ENCODE data around the gene RTL10.

The RTL10 gene, protein sequence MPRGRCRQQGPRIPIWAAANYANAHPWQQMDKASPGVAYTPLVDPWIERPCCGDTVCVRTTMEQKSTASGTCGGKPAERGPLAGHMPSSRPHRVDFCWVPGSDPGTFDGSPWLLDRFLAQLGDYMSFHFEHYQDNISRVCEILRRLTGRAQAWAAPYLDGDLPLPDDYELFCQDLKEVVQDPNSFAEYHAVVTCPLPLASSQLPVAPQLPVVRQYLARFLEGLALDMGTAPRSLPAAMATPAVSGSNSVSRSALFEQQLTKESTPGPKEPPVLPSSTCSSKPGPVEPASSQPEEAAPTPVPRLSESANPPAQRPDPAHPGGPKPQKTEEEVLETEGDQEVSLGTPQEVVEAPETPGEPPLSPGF

GRCh38 chr22:19854778-19855503, at the start of gene RTL10, which contains the start of gene GNB1L:
Gene RTL10 (minus strand): TSS chr22:19854874. CDS start chr22:19852261, 2,613 bp downstream.
Gene GNB1L (minus strand): TSS chr22:19854874. CDS start chr22:19821355, 33,519 bp downstream.
- DNase-seq (ENCODE audit: low spot score): peak; percentile 97

GRCh38 chr22:19904174-19904856, 49.6 kb upstream of the RTL10 start:
- DNase-seq (ENCODE audit: low spot score): no peak

- no peak for DNase-seq (ENCODE audit: low spot score)
Measured at GRCh38 chr22:19903513-19903912, 48.8 kb upstream of the RTL10 start.

DNA sequence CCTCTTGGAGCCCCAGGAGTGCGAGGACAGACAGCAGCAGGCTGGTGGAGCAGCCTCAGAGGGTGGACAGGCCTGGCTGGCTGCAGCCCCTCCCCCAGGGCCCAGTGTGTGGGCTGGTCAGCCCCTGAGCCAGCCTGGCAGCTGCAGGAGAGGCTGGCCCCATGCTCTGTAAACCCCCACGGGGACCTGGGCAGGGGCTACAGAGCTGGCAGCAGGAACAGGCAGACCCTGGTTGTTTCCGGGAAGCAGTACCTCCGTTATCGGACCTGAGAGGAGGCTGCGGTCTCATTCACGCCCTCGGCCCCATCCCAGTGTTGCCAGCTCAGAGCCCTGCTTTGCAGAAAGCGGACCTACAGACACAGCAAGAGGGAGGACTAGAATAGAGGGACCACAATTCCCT, 48.4 kb upstream of the RTL10 start:
- DNase-seq (ENCODE audit: low spot score): no peak

DNA sequence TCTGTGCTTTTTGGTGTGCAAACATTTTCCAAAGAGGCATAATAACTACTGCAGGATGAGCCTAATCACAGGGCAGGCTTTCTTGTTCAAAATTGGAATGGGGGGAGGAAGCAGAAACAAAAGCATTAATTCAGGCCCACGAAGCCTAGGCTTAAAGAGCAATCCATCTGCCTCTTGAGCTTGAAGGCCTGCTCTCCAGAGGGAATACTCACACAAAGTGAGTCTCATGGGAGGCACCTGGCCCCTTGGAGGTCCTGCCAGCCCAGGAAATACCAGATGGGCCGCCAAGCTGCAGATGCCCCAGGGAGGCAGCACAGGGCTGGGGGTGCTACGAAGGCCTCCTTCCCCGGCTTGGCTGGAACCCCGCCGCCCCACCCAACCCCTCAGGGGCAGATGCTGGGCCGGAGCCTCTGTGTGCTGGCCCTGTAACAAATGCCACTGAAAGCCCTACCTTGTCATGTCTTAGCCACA, 47.6 kb upstream of the RTL10 start:
- DNase-seq (ENCODE audit: low spot score): no peak

- no peak for DNase-seq (ENCODE audit: low spot score)
Measured at GRCh38 chr22:19901577-19902244, 47.0 kb upstream of the RTL10 start.

- no peak for DNase-seq (ENCODE audit: low spot score)
Measured at GRCh38 chr22:19900707-19901436, 46.2 kb upstream of the RTL10 start.

DNA sequence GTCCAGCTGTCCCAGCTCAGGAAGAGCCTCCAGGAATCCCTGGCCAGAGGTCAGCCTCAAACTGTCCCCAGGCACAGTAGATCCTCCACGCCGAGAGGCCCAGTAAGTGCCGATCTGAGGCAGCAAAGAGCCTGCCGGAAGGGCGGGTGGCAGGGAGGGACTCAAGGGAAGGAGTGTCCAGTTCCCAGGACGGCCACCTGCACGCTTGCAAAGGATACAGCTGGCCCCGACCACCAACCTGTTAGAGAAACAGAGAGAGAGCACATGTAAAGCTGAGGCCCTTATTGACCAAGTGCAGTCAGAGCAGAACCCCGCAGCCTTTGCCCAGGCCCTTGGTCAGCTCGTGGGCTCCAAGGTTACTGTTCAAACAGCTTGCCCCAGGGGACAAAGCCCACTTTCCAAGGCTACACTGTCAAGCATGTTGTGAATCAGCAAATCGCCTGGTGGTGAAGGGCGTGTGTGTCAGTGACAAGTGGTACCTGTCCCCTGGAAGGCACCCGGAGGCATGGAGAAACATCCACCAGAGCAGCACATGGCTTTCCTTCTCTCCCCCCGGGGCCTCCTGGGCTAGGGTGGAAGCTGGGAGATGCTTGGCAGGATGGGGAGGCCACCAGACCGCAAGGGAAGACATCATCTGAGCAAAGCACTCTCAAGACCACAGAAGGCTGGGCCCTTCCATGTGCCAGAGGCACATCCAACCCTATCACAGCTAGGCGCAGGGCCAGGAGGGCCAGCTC, 44.3 kb upstream of the RTL10 start:
- no peak for DNase-seq (ENCODE audit: low spot score)

DNA sequence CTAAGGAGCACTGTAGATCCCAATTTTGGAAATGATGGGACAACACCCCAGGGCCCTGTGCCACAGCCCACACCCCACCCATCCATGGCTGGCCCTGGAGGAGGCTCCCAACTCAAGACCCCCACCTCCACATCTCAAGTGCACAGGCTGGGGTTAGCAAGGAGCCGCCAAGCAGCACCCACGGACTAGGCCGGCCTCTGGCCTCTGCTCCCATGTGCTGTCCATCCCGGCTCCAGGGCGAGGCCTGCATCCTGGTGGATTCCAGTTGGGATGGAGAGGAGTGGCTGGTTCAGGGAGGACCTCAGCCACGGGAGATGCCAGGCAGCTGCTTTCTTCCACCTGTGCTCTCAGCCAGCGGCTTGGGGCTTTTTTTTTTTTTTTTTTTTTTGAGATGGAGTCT, 43.5 kb upstream of the RTL10 start:
- no peak for DNase-seq (ENCODE audit: low spot score)

DNA sequence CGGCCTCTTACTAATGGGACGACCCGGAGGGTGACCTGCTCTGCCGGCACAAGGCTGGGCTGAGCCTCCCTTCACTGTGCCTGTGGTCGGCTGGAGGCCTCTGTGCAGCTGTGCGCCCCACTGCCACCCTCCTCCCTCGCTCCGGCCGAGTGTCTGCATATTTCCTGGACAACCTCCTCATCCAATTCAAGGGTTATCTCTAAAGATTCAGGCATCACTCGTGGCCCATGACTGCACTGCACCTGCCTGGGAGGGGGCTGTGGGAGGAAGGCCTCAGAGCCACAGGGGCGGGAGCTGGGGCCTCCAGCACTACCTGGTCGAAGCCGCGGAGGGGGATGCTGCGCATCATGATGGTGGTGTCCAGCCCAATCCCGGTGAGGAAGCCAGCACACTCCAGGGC, 43.1 kb upstream of the RTL10 start:
- no peak for DNase-seq (ENCODE audit: low spot score)

DNA sequence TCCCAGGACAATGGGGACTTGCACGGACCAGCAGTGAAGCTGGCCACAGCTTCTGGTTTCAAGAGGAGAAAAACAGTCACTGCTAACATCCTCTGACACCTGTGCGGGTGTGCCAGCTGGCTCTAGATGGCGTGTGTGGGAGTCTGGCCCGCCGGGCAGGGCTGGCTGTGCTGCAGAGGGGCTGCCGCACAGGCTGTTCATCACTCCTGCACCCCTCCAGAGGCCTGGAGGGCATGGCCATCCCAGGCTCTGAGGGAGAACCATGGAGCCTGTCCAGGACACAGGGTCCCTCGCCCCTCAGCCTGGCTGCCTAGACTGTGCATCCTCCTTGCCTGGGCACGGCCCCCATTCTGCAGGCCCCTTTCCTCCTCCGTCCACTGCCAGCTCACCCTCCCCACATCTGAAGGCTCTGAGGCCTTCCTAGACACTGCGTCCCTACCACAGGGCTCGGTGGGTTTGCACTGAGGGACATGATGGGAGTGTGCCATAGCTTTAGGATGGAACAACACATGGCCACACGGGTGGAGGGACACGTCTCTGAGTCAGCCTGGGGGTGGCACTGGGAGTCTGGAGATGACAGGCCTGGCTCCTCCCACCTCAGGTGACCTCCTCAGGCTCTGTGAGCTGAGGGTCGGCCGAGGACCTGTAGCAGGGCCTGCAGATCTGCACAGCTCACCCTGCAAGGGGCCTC, 42.1 kb upstream of the RTL10 start:
- no peak for DNase-seq (ENCODE audit: low spot score)

GRCh38 chr22:19895160-19895849, 40.6 kb upstream of the RTL10 start:
- DNase-seq (ENCODE audit: low spot score): no peak

GRCh38 chr22:19893363-19893762, 38.7 kb upstream of the RTL10 start:
- no peak for DNase-seq (ENCODE audit: low spot score)

DNA sequence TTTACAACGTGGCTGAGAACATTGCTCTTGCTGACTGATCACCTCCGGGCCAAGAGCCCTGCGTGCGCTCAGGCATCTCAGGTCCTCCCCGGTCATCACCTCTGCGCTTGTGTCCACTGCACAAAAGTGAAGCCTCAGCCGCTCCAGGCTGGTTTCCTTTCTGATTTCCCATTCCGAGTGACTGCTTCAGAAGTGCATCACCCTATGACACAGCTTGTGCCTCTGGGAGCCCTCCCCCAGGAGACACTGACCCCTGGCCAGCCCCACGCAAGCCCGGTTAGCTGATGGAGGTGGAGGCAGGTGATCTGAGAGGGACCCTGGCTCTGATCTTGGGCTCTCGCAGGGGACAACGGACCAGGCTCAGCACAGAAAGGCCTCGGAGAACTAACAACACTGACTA, 38.3 kb upstream of the RTL10 start:
- DNase-seq (ENCODE audit: low spot score): peak; percentile 62

DNA sequence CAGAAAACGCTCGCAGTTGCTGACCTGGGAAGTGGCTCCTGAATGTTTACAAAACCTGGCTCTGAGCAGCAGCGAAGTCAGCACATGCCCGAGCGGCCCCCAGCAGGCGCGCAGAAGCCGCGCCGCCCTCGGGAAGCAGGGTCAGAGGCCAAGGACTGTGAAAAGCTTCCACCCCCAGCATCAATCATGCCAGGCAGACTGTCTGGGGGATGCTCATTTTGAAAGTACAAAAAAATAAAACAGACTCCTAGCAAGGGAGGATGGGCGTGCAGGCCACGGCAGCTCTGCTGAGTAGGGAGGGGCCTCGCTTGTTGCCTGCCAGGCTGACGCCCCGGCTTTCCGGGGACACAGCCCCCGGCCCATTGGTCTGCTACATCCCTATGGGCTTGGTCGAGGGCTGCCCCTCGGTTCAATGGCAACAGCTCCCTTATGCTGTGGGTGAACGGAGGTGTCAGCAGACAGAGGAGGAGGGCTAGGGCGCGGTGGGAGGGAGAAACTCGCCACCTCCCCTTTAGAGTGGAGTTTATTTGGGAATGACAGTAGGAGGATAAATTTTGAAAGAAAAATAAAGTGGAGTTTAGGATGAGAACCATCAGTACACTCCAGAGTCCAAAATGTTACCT, 37.7 kb upstream of the RTL10 start:
- DNase-seq (ENCODE audit: low spot score): no peak

DNA sequence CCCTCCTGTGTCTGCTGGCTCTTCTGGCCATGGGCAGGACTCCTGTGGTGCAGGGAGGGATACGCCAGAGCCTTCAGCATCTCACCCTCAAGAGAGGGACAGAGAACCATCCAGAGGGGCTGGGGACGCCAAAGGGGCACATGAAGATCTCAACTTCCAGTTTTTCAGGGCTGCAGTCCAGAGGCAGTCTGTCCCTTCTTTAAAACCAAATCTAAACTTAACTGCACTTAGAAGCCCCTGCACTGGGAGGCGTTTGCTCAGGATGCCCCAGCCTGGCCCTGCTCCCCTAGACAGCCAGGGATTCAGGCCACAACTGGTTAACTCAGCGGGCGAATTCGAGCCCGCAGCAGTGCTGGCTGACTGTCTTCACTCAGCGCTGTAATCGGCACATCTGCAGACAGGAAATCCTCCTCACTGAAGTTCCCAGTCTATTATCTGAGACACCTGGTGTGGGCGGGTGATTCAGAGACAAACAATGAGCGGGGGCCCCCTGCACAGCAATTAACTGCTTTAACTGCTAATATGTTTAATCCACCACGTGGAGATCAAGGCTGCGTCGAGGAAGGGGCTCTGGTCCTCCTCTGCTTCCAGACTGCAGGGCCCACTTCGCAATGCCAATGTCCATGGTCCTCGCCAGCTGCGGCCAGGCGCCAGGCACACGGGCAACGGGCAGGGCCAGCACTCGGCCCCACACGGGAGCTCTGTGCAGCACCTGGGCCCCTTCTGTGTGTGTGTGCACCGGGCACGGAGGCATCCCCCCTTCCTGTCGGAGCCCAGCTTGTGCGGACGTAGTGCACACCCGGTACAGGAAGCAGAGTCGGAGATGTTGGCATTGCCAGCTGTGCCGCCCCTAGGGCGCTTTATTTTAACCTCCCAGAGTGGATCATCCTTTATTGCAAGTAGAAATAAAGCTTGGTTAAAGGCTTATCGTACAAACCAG, 36.9 kb upstream of the RTL10 start:
- DNase-seq (ENCODE audit: low spot score): peak; percentile 78

GRCh38 chr22:19890502-19891316, 36.0 kb upstream of the RTL10 start:
- DNase-seq (ENCODE audit: low spot score): no peak

Measured in kidney tubule cell (primary cell).